ENCODE data around the gene GASK1A. TPM values are rescaled to one million over a fixed set of nuclear protein-coding genes. Genes with fewer than 3 reads are reported as not detected.

The GASK1A gene
- total RNA-seq, 1 experiment from 2014 or later: not detected

DNA sequence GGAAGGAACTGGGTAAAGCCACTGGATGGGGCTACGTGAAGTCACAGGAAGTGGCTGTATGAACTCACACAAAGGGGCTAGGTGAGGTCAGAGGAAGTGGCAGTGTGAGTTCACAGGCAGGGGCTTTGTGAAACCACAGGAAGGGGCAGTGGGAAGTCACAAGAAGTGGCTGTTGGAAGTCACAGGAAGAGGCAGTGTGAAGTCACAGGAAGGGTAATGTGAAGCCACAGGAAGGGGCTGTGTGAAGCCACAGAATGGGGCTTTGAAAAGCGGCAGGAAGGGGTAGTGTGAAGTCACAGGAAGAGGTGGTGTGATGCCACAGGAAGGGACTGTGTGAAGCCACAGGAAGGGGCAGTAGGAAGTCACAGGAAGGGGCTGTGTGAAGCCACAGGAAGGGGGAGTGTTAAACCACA, 34.6 kb downstream of the GASK1A start:
- DNase-seq (ENCODE audit: low spot score): no peak

- peak; percentile 12 for DNase-seq (ENCODE audit: low spot score)
These were observed 35.1 kb downstream of the GASK1A start for GRCh38 chr3:43014241-43014640.

- DNase-seq (ENCODE audit: low spot score): no peak
These were observed 35.8 kb downstream of the GASK1A start for GRCh38 chr3:43014956-43015355.

DNA sequence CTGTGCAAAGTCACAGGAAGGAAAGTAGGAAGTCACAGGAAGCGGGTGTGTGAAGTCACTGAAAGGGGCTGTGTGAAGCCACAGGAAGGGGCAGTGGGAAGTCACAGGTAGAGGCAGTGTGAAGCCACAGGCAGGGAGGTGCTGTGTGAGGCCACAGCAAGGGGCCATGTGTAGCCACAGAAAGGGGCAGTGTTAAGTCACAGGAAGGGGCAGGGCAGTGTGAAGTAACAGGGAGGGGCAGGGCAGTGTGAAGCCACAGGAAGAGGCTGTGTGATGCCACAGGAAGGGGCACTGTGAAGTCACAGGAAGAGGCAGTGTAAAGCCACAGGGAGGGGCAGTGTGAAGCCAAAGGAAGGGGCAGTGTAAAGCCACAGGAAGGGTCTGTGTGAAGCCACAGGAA, 36.5 kb downstream of the GASK1A start:
- no peak for DNase-seq (ENCODE audit: low spot score)

GRCh38 chr3:43015991-43016865, 37.1 kb downstream of the GASK1A start:
- no peak for DNase-seq (ENCODE audit: low spot score)

- DNase-seq (ENCODE audit: low spot score): no peak
These were observed 37.9 kb downstream of the GASK1A start for GRCh38 chr3:43017004-43017403.

GRCh38 chr3:43017593-43018195, 38.6 kb downstream of the GASK1A start:
- DNase-seq (ENCODE audit: low spot score): no peak

DNA sequence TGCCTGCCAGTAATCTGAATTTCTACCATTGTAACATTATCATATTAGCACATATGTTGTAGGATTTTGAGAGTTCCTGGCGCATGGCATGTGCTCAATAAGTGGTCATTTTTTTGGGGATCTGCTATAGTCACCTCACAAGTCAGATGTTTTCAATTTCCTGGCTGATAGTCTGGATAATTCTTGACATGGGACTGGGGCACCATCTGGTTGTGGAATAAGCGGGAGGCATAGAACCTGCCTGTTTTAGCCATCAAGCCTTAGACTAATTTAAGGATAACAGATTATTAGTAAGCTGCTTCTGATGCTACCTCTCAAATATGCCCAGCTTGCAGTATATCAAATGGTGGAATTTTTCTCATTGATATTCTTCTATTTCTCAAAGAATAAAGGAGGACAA, 39.1 kb downstream of the GASK1A start:
- DNase-seq (ENCODE audit: low spot score): no peak

DNA sequence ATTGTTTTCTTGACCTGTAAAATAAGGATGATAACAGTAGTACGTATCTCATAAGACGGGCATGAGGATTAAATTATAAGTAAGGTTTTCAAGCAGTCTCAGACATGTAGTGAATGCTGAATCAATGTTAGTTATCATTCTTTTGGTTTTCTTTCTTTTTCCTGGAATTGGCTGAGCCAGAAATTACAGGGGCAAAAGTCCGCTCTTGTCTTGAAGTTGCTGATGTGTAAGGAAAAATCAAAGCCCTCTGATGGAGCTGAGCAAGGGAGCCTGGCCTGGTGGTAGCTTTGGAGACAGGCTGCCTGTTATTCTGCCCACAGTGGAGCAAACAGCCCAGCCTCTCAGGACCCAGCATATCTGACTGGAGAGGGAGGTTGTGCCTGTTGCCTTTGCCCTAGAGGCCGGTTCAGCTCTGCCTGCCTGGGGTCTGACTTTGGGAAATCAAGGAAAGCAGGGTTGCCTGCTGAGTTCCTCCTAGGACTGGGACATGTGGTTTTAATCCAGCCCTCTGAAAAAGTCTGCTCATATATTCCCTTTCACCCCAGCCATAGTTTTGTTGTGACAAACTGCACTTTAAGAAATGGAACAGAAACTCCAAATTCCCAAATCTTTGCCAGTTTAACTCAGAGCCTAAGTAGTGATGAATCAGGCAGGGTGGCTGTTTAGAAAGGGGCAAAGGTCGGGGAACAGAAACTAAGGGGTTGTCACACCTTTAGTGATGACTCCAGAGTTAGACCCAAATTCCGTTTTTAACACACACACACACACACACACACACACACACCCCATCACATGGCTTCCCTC, 40.1 kb downstream of the GASK1A start:
- no peak for DNase-seq (ENCODE audit: low spot score)

DNA sequence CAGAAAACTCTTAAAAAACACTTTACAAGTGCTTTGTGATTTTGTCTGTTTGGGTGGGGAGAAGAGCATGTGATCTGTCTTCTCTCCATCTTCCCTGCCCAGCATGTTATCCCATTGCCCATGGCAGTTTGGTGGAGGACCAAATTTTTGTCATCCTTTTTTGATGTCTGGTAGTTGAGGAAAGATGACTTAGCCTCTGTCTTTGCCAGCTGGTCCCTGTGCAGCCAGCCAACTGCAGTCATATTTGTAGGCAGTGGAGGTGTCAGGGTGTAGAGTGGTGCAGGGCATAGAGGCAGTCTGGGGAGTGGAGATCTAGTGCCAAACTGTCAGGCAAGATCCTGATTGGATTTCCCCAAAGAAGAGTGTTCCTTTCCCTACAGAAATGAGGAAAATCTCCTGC, 40.7 kb downstream of the GASK1A start:
- DNase-seq (ENCODE audit: low spot score): no peak

DNA sequence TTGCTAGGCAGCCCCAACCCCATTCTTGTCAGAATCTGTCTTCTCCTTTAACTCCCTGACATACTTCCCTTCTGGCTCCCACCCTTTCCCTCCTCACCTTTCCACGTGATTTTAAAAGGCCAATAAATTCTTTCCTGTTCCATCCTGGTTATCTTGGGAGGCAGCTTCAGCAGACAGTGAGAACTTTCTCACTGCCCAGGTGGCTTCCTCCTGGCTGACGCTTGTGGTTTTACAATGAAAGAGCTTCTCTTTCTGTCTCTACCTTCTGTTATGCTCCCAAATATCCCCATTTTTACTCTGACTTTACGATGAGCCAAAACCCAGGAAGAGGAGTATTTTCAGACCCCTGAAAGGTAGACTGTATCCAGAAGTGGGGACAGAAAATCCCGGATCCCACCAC, 42.1 kb downstream of the GASK1A start:
- no peak for DNase-seq (ENCODE audit: low spot score)

GRCh38 chr3:43022121-43022520, 43.0 kb downstream of the GASK1A start:
- no peak for DNase-seq (ENCODE audit: low spot score)

GRCh38 chr3:43023066-43023465, 44.0 kb downstream of the GASK1A start:
- no peak for DNase-seq (ENCODE audit: low spot score)

GRCh38 chr3:43023746-43024145, 44.6 kb downstream of the GASK1A start:
- DNase-seq (ENCODE audit: low spot score): no peak

DNA sequence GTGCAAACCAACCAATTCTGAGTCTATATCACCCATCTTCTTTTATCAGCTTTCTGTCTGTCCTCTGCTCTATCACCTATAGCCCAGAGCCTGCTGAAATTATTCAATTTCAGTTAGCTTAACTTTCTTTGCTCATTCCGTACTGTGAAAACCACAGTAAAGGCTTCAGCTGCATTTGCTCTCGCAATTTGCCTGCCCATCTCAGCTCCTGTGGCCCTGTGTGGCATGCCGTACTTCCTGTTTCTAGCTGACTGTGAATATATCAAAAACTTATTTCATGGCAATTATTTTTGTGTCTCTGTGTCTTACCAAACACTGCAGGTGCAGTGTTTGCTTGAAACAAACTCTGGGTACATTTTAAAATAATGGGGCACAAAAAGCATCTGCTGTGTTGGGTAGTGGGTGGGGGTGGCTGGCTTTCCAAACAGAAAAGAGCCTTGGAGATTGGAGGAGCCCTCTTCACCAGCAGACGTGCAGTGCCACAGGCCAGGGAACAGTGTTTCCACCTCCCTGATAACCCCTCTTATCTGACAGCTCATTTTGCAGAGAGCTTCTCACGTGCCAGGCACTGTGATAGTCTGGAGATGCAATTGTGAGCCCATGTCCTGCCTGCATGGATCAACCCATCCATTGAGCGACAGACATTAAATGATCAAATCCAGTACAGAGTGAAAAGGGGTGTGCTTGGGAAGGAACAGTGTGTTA, 45.2 kb downstream of the GASK1A start:
- no peak for DNase-seq (ENCODE audit: low spot score)

GRCh38 chr3:43025423-43025822, 46.3 kb downstream of the GASK1A start:
- DNase-seq (ENCODE audit: low spot score): no peak

GRCh38 chr3:43028001-43028400, 48.9 kb downstream of the GASK1A start:
- no peak for DNase-seq (ENCODE audit: low spot score)

DNA sequence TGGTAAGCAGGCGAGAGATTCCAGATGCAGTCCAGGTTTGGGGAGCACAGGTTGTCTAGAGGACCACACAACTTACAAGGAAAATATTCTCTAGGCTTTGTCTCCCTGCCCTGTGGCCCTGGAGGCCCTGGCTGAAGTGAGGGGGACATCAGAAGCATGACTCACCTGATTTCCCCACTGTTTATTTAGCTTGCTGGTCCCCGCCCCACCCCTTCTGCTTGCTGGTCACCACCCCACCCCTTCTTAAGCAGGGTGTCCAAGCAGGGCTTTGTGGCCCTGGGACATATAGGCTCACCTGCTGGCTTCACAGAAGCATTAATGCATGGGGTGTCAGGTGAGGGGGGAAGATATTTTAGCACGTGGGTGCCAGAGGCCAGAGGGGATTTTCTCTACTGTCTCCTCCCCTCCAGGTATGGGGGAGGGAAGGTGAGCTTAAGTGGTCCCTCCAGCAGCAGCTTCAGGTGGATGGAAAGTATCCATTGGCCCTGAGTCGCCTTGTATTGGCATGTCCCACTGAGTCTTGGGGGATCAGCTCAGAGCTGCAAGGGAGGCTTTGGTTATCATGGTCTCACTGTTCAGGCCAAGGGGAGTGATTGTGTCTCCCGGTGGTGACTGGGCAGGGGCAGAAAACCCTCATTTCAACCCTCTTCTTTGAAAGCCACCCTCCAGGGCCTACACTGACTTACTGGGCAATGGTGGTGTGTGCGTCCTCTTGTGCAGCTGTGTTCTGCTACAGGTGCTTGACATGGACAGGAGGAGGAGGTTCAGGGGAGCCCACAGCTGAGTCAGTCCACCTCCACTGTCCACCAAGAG, 49.8 kb downstream of the GASK1A start:
- DNase-seq (ENCODE audit: low spot score): no peak

DNA sequence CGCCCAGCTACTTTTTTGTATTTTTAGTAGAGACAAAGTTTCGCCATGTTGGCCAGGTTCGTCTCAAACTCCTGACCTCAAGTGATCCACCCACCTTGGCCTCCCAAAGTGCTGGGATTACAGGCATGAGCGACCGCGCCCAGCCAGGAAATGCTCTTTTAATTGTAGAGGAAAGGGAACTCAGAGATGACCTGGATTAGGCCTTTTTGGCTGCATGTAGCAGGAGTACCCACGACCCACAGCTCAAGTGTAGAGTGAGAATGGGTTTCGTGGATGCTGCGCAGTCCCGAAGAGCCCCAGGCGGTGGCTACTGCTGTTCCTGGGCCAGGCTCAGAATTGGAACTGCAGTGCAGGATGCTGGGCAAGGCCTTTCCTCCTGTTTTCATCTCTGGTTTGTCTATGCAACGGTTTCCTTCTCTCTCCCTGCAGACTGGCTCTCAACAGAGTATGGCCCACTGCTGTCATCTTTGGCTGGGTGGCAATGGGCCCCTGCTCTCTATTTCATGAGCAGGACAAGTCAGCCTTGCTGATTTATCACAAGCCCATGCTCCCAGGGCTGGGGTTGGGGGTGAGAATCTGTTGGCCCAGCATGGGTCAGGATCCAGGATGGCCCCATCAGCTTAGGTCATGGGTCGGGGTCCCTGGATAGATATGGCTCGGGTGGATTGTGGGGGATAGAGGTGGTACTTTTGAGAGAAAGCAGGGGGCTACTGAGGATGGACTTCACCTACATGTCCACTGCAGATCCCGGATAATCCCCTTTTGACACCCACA, 51.2 kb downstream of the GASK1A start:
- DNase-seq (ENCODE audit: low spot score): no peak

GRCh38 chr3:43031485-43031884, 52.4 kb downstream of the GASK1A start:
- DNase-seq (ENCODE audit: low spot score): no peak

Measured in A172 (cell line).